Astrocyte (in vitro differentiated cells and primary cell): Measurements from ENCODE around the gene ADGRG6.

Source experiments
- EZH2 ChIP-seq: IDR thresholded peaks from 2 replicates; pipeline ENCODE4 v1.6.1; 2012; ENCODE audit warnings: mild to moderate bottlenecking, low read length, inconsistent platforms; ENCODE audit not compliant: insufficient read depth
- TF ChIP-seq, protein P1 (sequence below): IDR thresholded peaks from 2 replicates; pipeline ENCODE4 v1.5.1; 2011; ENCODE audit warnings: low read depth, mild to moderate bottlenecking, inconsistent platforms, low read length, moderate library complexity; ENCODE audit not compliant: insufficient read depth

GRCh38 chr6:142334294-142334693 lies 32.5 kb downstream of the ADGRG6 start:
- TF ChIP-seq, protein P1, sequence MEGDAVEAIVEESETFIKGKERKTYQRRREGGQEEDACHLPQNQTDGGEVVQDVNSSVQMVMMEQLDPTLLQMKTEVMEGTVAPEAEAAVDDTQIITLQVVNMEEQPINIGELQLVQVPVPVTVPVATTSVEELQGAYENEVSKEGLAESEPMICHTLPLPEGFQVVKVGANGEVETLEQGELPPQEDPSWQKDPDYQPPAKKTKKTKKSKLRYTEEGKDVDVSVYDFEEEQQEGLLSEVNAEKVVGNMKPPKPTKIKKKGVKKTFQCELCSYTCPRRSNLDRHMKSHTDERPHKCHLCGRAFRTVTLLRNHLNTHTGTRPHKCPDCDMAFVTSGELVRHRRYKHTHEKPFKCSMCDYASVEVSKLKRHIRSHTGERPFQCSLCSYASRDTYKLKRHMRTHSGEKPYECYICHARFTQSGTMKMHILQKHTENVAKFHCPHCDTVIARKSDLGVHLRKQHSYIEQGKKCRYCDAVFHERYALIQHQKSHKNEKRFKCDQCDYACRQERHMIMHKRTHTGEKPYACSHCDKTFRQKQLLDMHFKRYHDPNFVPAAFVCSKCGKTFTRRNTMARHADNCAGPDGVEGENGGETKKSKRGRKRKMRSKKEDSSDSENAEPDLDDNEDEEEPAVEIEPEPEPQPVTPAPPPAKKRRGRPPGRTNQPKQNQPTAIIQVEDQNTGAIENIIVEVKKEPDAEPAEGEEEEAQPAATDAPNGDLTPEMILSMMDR: no peak
- no peak for TF ChIP-seq EZH2
